SJCRH30 (cell line): Measurements from ENCODE around the gene DNMT3L. TPM values are rescaled to one million over a fixed set of nuclear protein-coding genes. Genes with fewer than 3 reads are reported as not detected.
"Not testable (repeated sequence)": the region's sequence is repeated elsewhere in the genome, so short reads cannot be mapped to it uniquely, and the experiment has no call there.

Experiments
- DNase-seq, 2 experiments: peaks; one replicate each; pipeline ENCODE4 v3.0.0-alpha.2; 2015 to 2020
- H3K27ac ChIP-seq: fragments of 250-450 bp; sonication (Bioruptor Pico); 2 replicates; pipeline ENCODE4 v1.5.1; 2020; ENCODE audit warnings: mild to moderate bottlenecking, moderate library complexity
- H3K27me3 ChIP-seq: fragments of 250-450 bp; sonication (Bioruptor Pico); 2 replicates; pipeline ENCODE4 v1.5.1; 2020; ENCODE audit warnings: mild to moderate bottlenecking, moderate library complexity
- H3K36me3 ChIP-seq: fragments of 250-450 bp; sonication (Bioruptor Pico); 2 replicates; pipeline ENCODE4 v1.5.1; 2020; ENCODE audit warnings: mild to moderate bottlenecking, moderate library complexity
- H3K4me1 ChIP-seq: fragments of 250-450 bp; sonication (Bioruptor Pico); 2 replicates; pipeline ENCODE4 v1.5.1; 2020; ENCODE audit warnings: mild to moderate bottlenecking, moderate library complexity
- H3K4me3 ChIP-seq: fragments of 250-450 bp; sonication (Bioruptor Pico); 2 replicates; pipeline ENCODE4 v1.5.1; 2020; ENCODE audit warnings: mild to moderate bottlenecking, moderate library complexity
- H3K9me3 ChIP-seq: fragments of 250-450 bp; sonication (Bioruptor Pico); replicated peaks from 2 replicates; pipeline ENCODE4 v1.5.1; 2020; ENCODE audit warnings: mild to moderate bottlenecking, moderate library complexity
- total RNA-seq: library from RNA; depleted of rRNA; stranded (reverse); fragments of >200 nt; shearing (Covaris generic); gene quantifications from 2 replicates; pipeline ENCODE4 v1.2.3, GENCODE V29; 2014

DNMT3L gene
- total RNA-seq, 1 experiment from 2014 or later, result not detected

- Histone ChIP-seq H3K4me1 (peaks cover 22% of the 10 kb centered on the region), H3K9me3 (no peaks in the 10 kb centered on the region), H3K36me3 (no peaks in the 10 kb centered on the region), H3K4me3 (no peak overlapping the region), H3K27me3 (peaks cover under 1% of the 10 kb centered on the region; the same call in 1 of the 2 replicates), H3K27ac (no peak overlapping the region)
- DNase-seq, result peak; percentile 65 to 74
These were observed 28.8 kb upstream of the DNMT3L start for GRCh38 chr21:44290327-44291077.

DNA sequence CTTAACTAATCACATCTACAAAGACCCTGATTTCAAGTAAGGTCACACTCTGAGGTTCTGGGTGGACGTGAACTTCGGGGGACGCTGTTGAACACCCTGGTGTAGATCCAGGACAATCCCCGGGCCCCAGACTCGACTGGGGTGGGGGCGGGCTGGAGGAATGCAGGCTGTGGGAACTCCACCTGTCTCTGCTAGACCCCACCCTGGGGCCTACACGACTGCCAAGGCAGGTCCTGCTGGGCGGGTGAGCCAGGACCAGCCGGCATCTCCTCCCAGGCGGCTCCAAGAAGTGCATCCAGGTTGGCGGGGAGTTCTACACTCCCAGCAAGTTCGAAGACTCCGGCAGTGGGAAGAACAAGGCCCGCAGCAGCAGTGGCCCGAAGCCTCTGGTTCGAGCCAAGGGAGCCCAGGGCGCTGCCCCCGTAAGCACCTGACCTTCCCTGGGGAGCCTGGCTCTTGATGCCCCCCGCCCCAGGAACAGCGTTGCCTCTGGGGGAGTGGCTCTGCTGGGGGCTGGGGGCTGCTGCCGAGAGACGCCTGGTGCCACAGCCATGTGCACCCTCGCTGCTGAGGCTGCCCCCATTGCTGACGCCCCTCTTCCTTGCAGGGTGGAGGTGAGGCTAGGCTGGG lies 27.8 kb upstream of the DNMT3L start:
- no peak for DNase-seq
- H3K9me3 ChIP-seq, result no peaks in the 10 kb centered on the region
- H3K36me3 ChIP-seq, result no peaks in the 10 kb centered on the region
- no peak overlapping the region for H3K27ac ChIP-seq
- H3K27me3 ChIP-seq, result no peaks in the 10 kb centered on the region; the same call in 1 of the 2 replicates
- no peak overlapping the region for H3K4me3 ChIP-seq
- peaks cover 15% of the 10 kb centered on the region for H3K4me1 ChIP-seq

GRCh38 chr21:44288251-44289110 lies 26.8 kb upstream of the DNMT3L start:
- Histone ChIP-seq H3K4me1 (peaks cover 18% of the 10 kb centered on the region), H3K4me3 (no peak overlapping the region), H3K36me3 (no peaks in the 10 kb centered on the region), H3K9me3 (no peaks in the 10 kb centered on the region), H3K27me3 (no peaks in the 10 kb centered on the region; the same call in 1 of the 2 replicates), H3K27ac (no peak overlapping the region)
- DNase-seq, result no peak

DNA sequence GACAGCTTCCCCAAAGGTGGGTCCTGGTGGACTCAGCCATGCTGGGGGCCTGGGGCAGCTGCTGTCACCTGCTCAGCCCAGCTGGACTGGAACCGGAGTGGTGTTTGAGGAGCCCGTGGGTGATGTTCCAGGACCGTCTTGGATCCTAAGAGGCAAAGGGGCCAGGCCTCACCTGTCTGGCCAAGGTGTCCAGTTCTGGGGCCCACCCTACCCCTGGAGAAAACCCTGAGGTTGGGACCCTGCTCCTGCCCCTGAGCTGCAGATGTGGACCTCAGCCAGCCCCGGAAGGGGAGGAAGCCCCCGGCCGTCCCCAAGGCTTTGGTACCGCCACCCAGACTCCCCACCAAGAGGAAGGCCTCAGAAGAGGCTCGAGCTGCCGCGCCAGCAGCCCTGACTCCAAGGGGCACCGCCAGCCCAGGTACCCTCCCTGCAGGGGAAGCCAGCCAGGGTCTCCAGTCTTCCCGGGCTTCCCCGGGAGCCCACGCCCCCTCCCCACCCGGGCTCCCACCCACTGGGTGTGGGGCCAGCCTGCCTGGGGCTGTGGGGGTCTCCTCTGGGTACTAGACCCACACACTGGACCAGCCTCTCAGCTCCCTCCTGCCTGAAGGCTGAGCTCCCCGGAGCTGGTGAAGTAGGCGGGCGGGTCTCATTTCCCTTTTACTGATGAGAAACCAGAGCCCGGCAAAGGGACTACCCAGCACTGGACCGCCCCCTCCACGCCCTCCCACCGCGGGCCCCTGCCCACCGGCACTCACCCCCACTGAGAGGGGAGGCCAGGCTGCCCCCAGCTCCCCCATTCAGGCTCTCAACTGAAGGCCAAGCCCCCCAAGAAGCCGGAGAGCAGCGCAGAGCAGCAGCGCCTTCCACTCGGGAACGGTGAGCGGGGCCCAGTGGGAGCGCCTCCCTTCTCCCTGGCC lies 25.3 kb upstream of the DNMT3L start:
- H3K27me3 ChIP-seq, result no peaks in the 10 kb centered on the region; the same call in 1 of the 2 replicates

DNA sequence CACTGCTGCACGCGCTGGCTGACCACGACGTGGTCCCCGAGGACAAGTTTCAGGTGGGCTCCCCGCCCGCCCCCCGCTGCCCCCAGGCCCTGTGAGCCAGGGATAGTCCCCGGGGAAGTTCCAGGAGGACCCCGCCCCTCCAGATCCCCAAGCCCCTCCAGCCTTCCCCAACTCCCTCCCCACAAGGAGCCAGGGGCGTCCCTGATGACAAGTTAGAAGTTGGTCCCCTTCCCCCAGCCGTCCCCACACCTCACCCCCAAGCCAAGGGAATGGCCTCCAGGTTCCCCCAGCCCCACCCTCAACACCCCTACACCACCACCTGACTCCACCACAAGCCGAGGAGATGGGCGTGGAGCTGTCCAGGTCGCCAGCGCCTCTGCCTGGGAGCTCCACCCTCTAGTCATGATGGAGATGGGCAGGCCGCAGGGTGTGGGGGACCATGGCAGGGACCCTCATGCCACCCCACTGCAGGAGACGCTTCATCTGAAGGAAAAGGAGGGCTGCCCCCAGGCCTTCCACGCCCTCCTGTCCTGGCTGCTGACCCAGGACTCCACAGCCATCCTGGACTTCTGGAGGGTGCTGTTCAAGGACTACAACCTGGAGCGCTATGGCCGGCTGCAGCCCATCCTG lies 24.5 kb upstream of the DNMT3L start:
- H3K4me1 ChIP-seq, result peaks cover 18% of the 10 kb centered on the region
- H3K9me3 ChIP-seq, result no peaks in the 10 kb centered on the region
- no peaks in the 10 kb centered on the region for H3K36me3 ChIP-seq
- H3K27me3 ChIP-seq, result no peaks in the 10 kb centered on the region; the same call in 1 of the 2 replicates
- no peak for DNase-seq
- H3K4me3 ChIP-seq, result no peak overlapping the region
- no peak overlapping the region for H3K27ac ChIP-seq

More for the DNA sequence above, 25.3 kb upstream of the DNMT3L start:
- no peaks in the 10 kb centered on the region for H3K9me3 ChIP-seq
- H3K36me3 ChIP-seq, result no peaks in the 10 kb centered on the region
- no peak overlapping the region for H3K27ac ChIP-seq
- H3K4me3 ChIP-seq, result no peak overlapping the region
- peaks cover 18% of the 10 kb centered on the region for H3K4me1 ChIP-seq
- no peak for DNase-seq

- DNase-seq, result no peak
- Histone ChIP-seq H3K36me3 (no peaks in the 10 kb centered on the region), H3K9me3 (no peaks in the 10 kb centered on the region), H3K4me3 (no peak within 1 kb of the TSS), H3K27me3 (no peaks in the 10 kb centered on the region), H3K4me1 (peaks cover 10% of the 10 kb centered on the region), H3K27ac (no peak within 1 kb of the TSS)
These were observed 23.7 kb upstream of the DNMT3L start, which contains the start of gene AIRE for GRCh38 chr21:44285138-44285992. Gene AIRE (plus strand): TSS chr21:44285876. CDS start chr21:44286007, 131 bp downstream.

DNA sequence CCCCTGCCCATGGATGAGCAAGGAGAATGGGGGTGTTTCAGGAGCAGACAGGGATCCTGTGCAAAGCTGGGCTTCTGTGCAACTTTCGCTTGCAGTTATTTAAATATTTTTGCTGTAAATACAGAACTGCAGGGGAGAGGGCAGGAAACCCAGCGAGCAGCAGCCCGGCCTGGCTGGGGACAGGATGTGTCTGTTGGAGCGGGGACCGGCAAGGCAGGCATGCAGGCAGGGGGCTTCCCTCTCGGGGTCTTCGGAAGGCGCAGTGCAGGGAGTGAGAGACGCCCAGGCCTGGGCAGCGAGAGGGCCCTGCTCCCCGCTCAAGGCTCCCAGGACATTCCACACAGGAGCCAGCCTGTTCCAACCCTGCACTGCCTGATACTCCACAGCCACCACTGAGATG lies 22.3 kb upstream of the DNMT3L start:
- 0 out of 2 replicates have a peak, but pooled peaks cover 5% of the 10 kb centered on the region for H3K27me3 ChIP-seq
- no peak for DNase-seq
- peaks cover 17% of the 10 kb centered on the region for H3K4me1 ChIP-seq
- H3K9me3 ChIP-seq, result no peaks in the 10 kb centered on the region
- no peak overlapping the region for H3K4me3 ChIP-seq
- no peaks in the 10 kb centered on the region for H3K36me3 ChIP-seq
- H3K27ac ChIP-seq, result no peak overlapping the region

DNA sequence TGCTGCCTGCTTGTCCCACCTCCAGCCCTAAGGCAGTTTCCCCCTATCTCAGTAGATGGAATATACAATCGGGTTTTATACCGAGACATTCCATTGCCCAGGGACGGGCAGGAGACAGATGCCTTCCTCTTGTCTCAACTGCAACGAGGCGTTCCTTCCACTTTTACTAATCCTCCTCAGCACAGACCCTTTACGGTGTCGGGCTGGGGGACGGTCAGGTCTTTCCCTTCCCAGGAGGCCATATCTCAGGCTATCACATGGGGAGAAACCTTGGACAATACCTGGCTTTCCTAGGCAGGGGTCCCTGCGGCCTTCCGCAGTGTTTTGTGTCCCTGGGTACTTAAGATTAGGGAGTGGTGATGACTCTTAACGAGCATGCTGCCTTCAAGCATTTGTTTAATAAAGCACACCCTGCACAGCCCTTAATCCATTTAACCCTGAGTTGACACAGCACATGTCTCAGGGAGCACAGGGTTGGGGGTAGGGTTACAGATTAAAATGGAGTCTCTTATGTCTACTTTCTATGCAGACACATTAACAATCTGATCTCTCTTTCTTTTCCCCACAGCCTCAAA lies 21.6 kb upstream of the DNMT3L start:
- not testable (repeated sequence) for H3K27me3 ChIP-seq, H3K9me3 ChIP-seq, H3K36me3 ChIP-seq, H3K27ac ChIP-seq, DNase-seq, H3K4me3 ChIP-seq
- H3K4me1 ChIP-seq, result peaks cover 18% of the 10 kb centered on the region

DNA sequence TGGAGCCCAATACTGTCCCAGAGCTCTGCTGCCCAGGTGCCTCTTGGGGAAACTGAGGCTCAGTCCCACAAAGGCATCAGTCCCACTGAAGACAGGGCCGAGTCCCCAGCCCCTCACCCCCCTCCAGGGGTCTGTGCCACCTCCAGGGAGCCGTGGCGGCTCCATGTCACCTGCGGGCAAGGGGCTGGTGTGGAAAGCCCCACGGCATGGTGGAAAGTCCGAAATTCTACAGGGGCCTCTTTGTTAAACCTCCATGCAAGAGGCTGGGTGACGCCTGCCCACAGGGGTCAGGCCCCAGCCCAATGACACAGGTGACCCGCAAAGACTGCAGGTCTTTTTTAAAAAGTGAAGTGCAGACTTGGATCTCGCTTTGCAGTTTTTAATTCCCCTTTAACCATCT lies 20.7 kb upstream of the DNMT3L start:
- DNase-seq, result no peak
- Histone ChIP-seq H3K4me3 (no peak overlapping the region), H3K27me3 (0 out of 2 replicates have a peak, but pooled peaks cover 5% of the 10 kb centered on the region), H3K9me3 (no peaks in the 10 kb centered on the region), H3K27ac (no peak overlapping the region), H3K4me1 (peaks cover 18% of the 10 kb centered on the region), H3K36me3 (no peaks in the 10 kb centered on the region)

GRCh38 chr21:44281801-44282200 lies 20.1 kb upstream of the DNMT3L start:
- no peak for DNase-seq

GRCh38 chr21:44279354-44280260 lies 17.9 kb upstream of the DNMT3L start:
- 0 out of 2 replicates have a peak, but pooled peaks cover 5% of the 10 kb centered on the region for H3K27me3 ChIP-seq

More at GRCh38 chr21:44281801-44282200, 20.1 kb upstream of the DNMT3L start:
- Histone ChIP-seq H3K27me3 (0 out of 2 replicates have a peak, but pooled peaks cover 5% of the 10 kb centered on the region), H3K36me3 (no peaks in the 10 kb centered on the region), H3K9me3 (no peaks in the 10 kb centered on the region), H3K27ac (no peak overlapping the region), H3K4me3 (no peak overlapping the region), H3K4me1 (peaks cover 18% of the 10 kb centered on the region)

DNA sequence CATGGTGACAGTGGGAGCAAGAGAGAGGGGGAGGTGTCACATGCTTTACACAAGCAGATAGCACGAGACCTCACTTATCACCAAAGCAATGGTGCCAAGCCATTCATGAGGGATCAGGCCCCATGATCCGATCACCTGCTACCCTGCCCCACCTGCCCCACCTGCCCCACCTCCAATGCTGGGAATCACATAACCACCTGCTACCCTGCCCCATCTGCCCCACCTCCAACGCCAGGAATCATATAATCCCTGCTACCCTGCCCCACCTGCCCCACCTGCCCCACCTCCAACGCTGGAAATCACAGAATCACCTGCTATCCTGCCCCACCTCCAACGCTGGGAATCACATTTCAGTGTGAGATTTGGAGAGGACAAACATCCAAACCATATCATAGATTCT lies 13.3 kb upstream of the DNMT3L start:
- Histone ChIP-seq H3K4me3 (no peak overlapping the region), H3K36me3 (no peaks in the 10 kb centered on the region), H3K27ac (no peak overlapping the region), H3K4me1 (peaks cover 12% of the 10 kb centered on the region), H3K27me3 (0 out of 2 replicates have a peak, but pooled peaks cover 3% of the 10 kb centered on the region), H3K9me3 (no peaks in the 10 kb centered on the region)
- DNase-seq, result no peak

More at GRCh38 chr21:44279354-44280260, 17.9 kb upstream of the DNMT3L start:
- no peak overlapping the region for H3K4me3 ChIP-seq
- no peak overlapping the region for H3K27ac ChIP-seq
- H3K4me1 ChIP-seq, result peaks cover 18% of the 10 kb centered on the region
- H3K36me3 ChIP-seq, result no peaks in the 10 kb centered on the region
- peak in 1 of 2 experiments; percentile 37 for DNase-seq
- no peaks in the 10 kb centered on the region for H3K9me3 ChIP-seq
